ENCODE data around the gene MUSTN1. TPM values are rescaled to one million over a fixed set of nuclear protein-coding genes. Genes with fewer than 3 reads are reported as not detected.

Gene MUSTN1
- total RNA-seq, 2 experiments from 2014 or later: not detected

DNA sequence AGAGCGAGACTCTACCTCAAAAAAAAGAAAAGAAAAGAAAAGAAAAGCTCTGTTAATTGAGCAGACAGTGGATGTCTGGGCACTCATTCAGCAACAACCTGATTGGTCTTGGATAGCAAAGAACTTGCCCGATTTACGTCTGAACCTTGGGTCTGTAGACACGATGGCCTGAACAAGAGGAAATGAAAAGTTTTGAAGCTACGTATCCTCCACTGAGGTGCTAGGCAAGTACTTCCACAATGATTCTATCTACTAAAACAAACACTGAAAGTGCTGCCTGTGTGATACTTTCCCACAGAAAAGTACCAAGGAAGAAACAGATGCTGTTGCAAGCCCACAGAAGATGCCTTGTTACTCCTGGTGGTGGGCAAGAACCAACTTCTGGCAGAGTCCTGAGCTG lies 21.8 kb upstream of the MUSTN1 start:
- Mint-ChIP-seq H3K4me1 (ENCODE audit: low read depth) (no peaks in the 10 kb centered on the region), H3K9me3 (no peaks in the 10 kb centered on the region), H3K4me3 (no peak overlapping the region), H3K27me3 (no peaks in the 10 kb centered on the region), H3K36me3 (ENCODE audit: low read depth) (no peaks in the 10 kb centered on the region), H3K27ac (no peak overlapping the region)
- ATAC-seq (no peak), DNase-seq (no peak)
- TF ChIP-seq, protein P1, sequence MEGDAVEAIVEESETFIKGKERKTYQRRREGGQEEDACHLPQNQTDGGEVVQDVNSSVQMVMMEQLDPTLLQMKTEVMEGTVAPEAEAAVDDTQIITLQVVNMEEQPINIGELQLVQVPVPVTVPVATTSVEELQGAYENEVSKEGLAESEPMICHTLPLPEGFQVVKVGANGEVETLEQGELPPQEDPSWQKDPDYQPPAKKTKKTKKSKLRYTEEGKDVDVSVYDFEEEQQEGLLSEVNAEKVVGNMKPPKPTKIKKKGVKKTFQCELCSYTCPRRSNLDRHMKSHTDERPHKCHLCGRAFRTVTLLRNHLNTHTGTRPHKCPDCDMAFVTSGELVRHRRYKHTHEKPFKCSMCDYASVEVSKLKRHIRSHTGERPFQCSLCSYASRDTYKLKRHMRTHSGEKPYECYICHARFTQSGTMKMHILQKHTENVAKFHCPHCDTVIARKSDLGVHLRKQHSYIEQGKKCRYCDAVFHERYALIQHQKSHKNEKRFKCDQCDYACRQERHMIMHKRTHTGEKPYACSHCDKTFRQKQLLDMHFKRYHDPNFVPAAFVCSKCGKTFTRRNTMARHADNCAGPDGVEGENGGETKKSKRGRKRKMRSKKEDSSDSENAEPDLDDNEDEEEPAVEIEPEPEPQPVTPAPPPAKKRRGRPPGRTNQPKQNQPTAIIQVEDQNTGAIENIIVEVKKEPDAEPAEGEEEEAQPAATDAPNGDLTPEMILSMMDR (IDR thresholded peaks at IDR 0.05): no peak
- CTCF ChIA-PET: interaction anchor here (0.5 kb wide), 1 partner anchor 113 kb away, joined by 3 read pairs; no protein-coding TSS in a partner anchor
- intact Hi-C loops (cut with micrococcal nuclease): no loop called here
- POLR2A ChIA-PET: no interaction called here

DNA sequence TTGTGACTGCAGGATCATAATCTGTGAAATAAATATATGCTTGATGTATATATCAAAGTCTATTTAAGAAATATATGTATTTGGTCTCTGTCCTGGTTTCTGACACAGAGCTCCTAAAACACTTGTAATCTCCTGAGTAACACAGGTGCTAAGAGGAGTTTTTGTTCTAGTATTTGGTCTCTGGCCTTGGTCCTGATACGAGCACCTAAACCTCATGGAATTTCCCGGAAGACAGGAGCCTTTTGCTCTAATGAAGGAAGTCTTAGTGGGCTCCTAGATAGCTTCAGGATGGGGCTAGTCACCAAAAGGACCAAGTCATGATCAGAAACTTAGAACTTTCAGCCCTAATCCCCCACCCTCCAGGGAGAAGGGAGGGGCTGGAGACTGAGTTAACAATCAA lies 19.2 kb upstream of the MUSTN1 start:
- CTCF ChIA-PET: interaction anchor here (1.3 to 2.7 kb wide), 3 partner anchors 33 to 88 kb away, joined by 3 to 9 read pairs (median 4); no protein-coding TSS in a partner anchor

DNA sequence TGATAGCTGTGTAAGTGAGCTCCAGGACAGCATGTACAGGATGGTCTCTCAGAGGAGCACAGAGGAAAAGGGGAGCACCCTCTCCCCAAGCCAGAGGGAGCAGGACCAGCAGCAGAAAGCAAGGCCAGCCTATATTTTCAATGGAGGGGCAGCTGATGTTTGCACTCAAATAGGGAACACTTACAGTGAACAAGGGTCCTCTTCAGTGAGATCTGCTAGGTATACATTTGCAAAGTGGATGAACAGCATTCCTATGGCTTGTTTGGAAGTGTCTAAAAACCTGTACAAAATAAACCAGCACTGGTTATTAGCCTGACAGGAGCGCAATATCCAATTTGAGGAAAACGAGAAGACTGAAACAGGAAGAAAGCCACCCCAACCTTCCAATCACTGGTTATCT lies 17.6 kb upstream of the MUSTN1 start:
- no peak overlapping the region for H3K27ac Mint-ChIP-seq
- no peaks in the 10 kb centered on the region for H3K36me3 Mint-ChIP-seq (ENCODE audit: low read depth)

More for the DNA sequence above, 19.2 kb upstream of the MUSTN1 start:
- Mint-ChIP-seq H3K4me3 (no peak overlapping the region), H3K27me3 (no peaks in the 10 kb centered on the region), H3K4me1 (ENCODE audit: low read depth) (no peaks in the 10 kb centered on the region), H3K36me3 (ENCODE audit: low read depth) (no peaks in the 10 kb centered on the region), H3K9me3 (no peaks in the 10 kb centered on the region), H3K27ac (no peak overlapping the region)
- no peak for DNase-seq
- POLR2A ChIA-PET: no interaction called here
- TF ChIP-seq, protein P1 (IDR thresholded peaks at IDR 0.05): no peak
- no peak for ATAC-seq
- intact Hi-C loops (cut with micrococcal nuclease): no loop called here

DNA sequence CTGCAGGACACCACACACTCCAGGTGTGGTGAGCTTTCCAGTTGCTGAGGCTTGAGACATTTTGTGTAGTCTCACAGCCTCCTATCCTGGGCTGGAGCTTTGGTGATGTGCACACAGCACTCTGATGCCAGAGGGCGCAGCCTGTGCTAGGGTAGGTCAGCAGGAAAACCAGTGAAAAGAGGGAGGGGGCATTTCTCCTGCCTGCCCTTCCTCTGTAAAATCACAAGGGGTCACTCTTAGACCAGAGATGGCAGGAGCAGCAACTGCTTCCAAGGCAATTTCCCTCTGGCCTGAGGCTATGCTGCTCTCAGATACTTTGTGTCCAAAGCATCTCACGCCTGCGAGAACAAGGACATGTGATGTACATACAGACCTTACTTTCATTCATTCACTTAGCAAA lies 16.5 kb upstream of the MUSTN1 start:
- ATAC-seq: peak; percentile 90
- ChIA-PET POLR2A (no interaction called here), CTCF (interaction anchor here (0.6 to 1.6 kb wide), 11 partner anchors 13 to 258 kb away, joined by 3 to 8 read pairs (median 3); partner anchors contain the start of genes MUSTN1 and STIMATE)
- TF ChIP-seq, protein P1 (IDR thresholded peaks at IDR 0.05): peak; percentile 64
- intact Hi-C loops (cut with micrococcal nuclease): loop anchor here (2.0 kb wide), 1 partner anchor 221 kb away; no protein-coding TSS in a partner anchor
- peak; percentile 37 for DNase-seq
- Mint-ChIP-seq H3K4me3 (no peak overlapping the region), H3K27ac (no peak overlapping the region), H3K9me3 (no peaks in the 10 kb centered on the region), H3K27me3 (no peaks in the 10 kb centered on the region), H3K36me3 (ENCODE audit: low read depth) (no peaks in the 10 kb centered on the region), H3K4me1 (ENCODE audit: low read depth) (no peaks in the 10 kb centered on the region)

More for the DNA sequence above, 17.6 kb upstream of the MUSTN1 start:
- DNase-seq (no peak), ATAC-seq (no peak)
- no peak overlapping the region for H3K4me3 Mint-ChIP-seq
- ChIA-PET POLR2A (no interaction called here), CTCF (interaction anchor here (2.7 kb wide), 1 partner anchor 83 kb away, joined by 9 read pairs; no protein-coding TSS in a partner anchor)
- H3K4me1 Mint-ChIP-seq (ENCODE audit: low read depth): no peaks in the 10 kb centered on the region
- no peaks in the 10 kb centered on the region for H3K9me3 Mint-ChIP-seq
- TF ChIP-seq, protein P1 (IDR thresholded peaks at IDR 0.05): no peak
- intact Hi-C loops (cut with micrococcal nuclease): no loop called here
- H3K27me3 Mint-ChIP-seq: no peaks in the 10 kb centered on the region

DNA sequence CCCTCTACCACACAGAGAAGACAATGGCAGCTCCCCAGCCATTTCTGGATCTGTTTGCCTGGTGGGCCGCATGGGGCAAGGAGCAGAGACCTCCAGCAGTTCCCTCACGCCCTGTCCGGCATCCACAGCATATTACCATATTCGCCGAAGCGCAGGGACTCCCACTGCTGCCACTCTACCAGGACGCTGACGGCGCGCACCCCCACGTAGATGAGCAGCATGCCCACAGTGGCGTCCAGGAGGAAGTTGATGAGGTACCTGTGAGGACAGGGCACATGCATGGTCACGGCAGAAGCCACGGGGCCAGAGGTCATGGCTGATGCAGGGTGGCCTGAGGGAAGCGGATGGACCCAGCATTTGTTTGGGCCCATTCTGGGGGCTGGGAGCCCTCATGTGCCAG lies 14.8 kb upstream of the MUSTN1 start:
- no peaks in the 10 kb centered on the region for H3K27me3 Mint-ChIP-seq
- no peak for DNase-seq
- H3K36me3 Mint-ChIP-seq (ENCODE audit: low read depth): no peaks in the 10 kb centered on the region
- TF ChIP-seq, protein P1 (IDR thresholded peaks at IDR 0.05): no peak
- H3K4me1 Mint-ChIP-seq (ENCODE audit: low read depth): no peaks in the 10 kb centered on the region
- intact Hi-C loops (cut with micrococcal nuclease): loop anchor here (2.0 kb wide), 1 partner anchor 223 kb away; no protein-coding TSS in a partner anchor
- H3K9me3 Mint-ChIP-seq: no peaks in the 10 kb centered on the region
- no peak for ATAC-seq
- no peak overlapping the region for H3K27ac Mint-ChIP-seq
- no peak overlapping the region for H3K4me3 Mint-ChIP-seq
- ChIA-PET POLR2A (no interaction called here), CTCF (interaction anchor here (1.0 to 3.6 kb wide), 3 partner anchors 8 to 29 kb away, joined by 3 to 11 read pairs (median 8); no protein-coding TSS in a partner anchor)
